GM18858 (cell line): ENCODE data around the gene DLG4.
"Not testable (repeated sequence)": the region's sequence is repeated elsewhere in the genome, so short reads cannot be mapped to it uniquely, and the experiment has no call there.

Experiments
- ATAC-seq: cut with Tn5 transposase; IDR thresholded peaks from one replicate; pipeline ENCODE4 v1.9.1; 2021; ENCODE audit not compliant: unreplicated experiment

DLG4 gene

GRCh38 chr17:7190276-7190917 lies 29.2 kb downstream of the DLG4 start:
- no peak for ATAC-seq

DNA sequence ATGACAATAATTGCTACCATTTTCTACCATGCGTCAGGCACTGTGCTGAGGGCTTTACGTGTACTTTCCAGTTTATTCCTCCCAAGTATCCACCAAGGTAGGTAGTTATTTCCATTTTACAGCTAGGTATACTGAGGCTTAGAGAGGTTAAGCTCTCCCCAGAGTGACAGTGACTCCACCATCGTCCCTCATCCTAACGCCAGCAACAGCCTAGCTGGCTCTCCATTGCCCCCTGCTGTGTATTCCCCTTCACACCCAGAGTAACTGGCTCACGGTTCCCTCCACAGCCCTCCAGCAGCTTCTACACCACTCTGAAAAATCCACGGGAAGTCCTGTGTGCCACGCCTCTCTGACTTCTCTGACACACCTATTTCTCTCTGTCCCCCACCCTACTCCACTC lies 33.4 kb downstream of the DLG4 start:
- ATAC-seq, result no peak

- ATAC-seq, result no peak
These were observed 35.0 kb downstream of the DLG4 start for GRCh38 chr17:7184647-7185046.

DNA sequence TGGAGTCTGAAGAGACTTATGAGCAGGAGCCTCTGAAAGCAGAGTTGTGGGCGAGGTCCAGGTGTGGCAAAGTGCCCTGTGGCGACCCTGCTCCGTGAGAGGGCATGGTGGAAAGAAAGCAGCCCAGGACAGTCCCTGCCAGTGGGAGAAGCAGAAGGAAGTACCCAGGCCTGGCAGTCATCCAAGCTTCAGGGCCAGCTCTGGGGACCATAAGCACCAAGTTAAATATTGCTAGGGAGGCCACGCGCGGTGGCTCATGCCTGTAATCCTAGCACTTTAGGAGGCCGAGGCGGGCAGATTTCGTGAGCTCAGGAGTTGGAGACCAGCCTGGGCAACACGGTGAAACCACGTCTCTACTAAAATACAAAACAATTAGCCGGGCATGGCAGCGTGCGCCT lies 35.5 kb downstream of the DLG4 start:
- no peak for ATAC-seq

GRCh38 chr17:7183433-7184090 lies 36.1 kb downstream of the DLG4 start:
- no peak for ATAC-seq

GRCh38 chr17:7182101-7182500 lies 37.5 kb downstream of the DLG4 start:
- ATAC-seq, result not testable (repeated sequence)

GRCh38 chr17:7179317-7180254 lies 40.0 kb downstream of the DLG4 start, which contains the start of gene ASGR1:
ASGR1 (minus strand) TSS chr17:7179370; CDS start chr17:7178563, 807 bp downstream.
- ATAC-seq, result no peak

DNA sequence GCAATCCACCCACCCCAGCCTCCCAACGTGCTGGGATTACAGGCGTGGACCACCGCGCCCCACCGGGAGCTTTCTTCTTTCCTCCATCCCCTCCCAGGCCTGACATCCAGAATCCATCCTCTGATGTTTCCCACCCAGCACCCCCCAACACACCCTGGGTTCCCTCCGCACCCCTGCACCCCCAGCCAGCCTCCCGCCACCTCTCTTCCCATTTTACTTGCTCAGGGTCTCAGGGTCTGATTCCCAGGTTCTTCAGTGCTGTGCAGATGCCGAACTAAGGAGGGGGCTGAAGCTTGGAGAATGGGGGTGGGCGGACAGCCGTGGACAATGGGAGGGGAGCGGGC lies 40.7 kb downstream of the DLG4 start:
- no peak for ATAC-seq

DNA sequence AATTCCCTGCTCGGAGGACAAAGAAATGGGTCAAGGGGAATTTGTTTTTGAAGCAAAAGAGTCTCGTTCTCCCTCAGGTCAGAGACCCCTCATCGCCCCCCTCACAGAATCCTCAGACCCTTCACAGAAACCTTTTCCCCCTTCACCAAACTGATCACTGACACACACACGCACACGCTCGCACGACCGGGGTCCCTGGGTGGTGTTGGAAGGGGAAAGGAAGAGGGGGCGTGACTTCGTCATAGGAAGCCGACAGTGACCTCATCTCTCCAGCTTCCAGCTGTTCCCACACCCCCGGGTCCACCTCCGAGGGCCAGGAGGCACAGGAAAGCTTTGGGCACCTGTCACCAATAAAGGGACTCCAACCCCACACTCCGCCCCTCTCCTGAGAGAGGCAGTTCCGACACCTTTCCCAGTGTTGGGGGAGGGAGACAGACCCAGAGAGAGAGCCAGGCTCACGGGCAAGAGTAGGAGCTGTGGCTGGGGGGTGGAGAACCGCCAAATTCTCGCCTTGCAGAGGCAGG lies 41.6 kb downstream of the DLG4 start:
- no peak for ATAC-seq

DNA sequence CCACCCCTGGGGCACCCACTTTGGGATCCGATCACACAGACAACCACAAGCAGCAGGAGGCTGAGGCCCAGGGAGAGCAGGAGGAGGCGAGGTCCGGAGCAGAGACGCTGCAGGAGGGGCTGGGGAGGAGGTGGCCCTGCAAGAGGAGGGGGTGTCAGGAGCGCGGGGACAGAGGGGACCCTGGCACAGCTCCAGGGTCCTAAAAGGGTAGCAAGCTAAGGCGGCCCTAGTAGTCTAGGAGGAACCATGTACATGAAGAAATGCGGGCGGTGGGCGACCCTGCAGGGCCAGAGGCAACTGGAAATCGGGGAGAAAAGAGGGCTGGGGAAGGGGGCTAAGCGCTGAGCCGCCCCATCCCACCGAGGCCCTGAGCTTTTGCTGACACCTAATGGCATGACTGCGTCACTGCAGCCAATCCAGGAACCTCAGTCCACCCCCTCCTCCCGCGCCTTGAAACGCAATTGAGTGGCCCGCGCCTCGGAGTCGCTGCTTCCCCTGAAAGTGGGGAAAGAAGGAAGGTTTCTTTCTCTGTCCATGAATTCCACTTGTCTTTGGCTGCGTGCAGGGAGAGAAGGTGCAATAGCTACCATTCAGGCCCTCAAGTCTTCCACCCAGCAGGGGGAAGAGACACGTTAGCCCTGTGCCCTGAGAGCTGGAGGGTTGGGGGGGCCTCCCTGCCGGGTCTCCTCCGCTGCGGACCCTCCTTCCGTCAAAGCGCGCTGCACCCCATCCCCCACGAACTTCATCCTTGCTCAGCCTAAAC lies 42.3 kb downstream of the DLG4 start:
- ATAC-seq, result no peak

GRCh38 chr17:7176841-7177190 lies 42.8 kb downstream of the DLG4 start:
- ATAC-seq, result no peak

DNA sequence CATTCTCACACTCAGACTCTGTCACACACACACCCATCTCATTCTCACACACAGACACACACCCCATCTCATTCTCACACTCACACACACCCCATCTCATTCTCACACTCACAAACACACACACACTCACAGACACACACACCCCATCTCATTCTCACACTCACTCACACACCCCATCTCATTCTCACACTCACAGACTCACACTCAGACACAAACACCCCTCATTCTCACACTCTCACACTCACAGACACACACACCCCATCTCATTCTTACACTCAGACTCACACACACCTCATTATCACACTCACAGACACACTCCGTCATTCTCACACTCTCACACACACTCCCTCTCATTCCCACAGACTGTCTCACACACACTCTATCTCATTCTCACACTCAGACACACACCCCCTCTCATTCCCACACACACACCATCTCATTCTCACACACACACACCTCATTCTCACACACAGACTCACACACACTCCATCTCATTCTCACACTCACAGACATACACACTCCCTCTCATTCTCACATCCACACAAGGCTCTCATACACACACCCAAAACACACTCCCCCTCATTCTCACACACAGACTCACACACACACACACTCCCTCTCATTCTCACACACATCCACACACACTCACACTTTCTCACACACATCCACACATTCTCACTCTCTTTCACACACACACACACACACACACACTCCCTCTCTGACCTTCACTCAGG lies 43.4 kb downstream of the DLG4 start:
- ATAC-seq, result no peak

GRCh38 chr17:7175330-7175733 lies 44.3 kb downstream of the DLG4 start:
- ATAC-seq, result no peak

DNA sequence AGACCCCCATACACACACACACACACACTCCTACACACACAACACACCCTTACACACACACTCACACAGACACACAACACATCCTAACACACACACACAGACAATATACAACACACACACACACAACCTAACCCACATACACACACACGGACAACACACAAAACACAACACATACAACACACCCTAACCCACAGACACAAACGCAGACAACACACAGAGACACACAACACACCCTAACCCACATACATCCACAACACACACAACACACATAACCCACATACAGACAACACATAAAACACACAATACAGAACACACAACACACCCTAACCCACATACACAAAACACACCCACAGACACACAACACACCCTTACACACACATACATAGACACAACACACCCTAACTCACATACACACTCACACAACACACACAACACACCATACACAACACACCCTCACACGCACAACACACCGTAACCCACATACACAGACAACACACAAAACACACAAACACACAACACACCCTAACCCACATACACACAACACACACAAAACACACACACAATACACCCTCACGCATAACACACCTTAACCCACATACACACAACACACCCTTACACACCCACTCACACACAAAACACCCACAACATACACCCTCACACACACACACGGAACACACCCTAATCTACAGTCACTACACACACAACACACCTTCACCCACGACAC lies 44.9 kb downstream of the DLG4 start:
- ATAC-seq, result no peak

GRCh38 chr17:7173687-7174602 lies 45.7 kb downstream of the DLG4 start:
- ATAC-seq, result no peak

- not testable (repeated sequence) for ATAC-seq
These were observed 47.0 kb downstream of the DLG4 start for GRCh38 chr17:7172522-7173191.

GRCh38 chr17:7169565-7169908 lies 50.1 kb downstream of the DLG4 start:
- not testable (repeated sequence) for ATAC-seq
